Activated CD4-positive, alpha-beta T cell treated with anti-CD3 and anti-CD28 coated beads, Interleukin-2, amount 50 U/mL, for 1 hour (primary cell): ENCODE measurements around the gene CCP110.

ENCODE experiments used
- DNase-seq: peaks from one replicate; pipeline ENCODE4 v3.0.0-alpha.2; 2020

CCP110 gene

DNA sequence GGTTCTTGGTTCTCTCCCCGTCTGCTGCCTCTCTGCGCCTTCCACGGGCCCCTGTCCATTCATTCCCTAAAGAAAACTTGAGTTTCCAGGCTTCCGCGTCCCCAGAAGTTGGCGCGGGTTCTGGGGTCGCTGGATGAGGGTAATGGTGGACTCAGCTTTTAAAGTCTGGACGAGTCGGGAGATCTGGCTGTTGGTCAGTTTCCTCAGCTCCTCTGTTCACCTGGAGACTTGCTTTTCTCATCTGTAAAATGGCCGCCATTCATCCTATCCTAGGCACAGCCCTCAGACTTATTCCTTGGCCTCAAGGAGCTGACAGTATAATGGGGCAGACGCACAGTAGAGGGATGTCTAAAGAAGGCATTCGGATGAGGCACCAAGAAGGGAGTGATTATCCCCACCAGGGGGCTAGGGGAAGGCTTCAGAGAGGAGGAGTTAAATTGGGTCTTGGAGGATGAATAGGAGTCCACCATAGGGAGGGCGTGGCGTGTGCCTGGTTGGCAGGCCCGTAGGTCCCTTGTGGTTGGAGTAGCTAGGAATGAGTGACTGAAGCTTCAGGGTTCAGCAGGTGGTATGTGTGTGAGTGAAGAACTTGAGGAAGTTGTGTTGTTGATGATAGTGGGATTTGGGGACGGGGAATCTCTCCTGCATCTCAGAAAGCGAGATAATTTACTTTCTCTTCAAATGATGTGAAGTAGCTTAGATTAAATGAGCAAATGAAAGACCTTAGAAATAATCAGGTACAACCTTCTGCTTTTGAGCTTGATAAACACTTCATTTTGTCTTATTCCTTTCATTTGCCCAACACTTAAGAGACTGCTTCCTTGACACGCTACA, 32.4 kb downstream of the CCP110 start:
- peak; percentile 3 for DNase-seq

DNA sequence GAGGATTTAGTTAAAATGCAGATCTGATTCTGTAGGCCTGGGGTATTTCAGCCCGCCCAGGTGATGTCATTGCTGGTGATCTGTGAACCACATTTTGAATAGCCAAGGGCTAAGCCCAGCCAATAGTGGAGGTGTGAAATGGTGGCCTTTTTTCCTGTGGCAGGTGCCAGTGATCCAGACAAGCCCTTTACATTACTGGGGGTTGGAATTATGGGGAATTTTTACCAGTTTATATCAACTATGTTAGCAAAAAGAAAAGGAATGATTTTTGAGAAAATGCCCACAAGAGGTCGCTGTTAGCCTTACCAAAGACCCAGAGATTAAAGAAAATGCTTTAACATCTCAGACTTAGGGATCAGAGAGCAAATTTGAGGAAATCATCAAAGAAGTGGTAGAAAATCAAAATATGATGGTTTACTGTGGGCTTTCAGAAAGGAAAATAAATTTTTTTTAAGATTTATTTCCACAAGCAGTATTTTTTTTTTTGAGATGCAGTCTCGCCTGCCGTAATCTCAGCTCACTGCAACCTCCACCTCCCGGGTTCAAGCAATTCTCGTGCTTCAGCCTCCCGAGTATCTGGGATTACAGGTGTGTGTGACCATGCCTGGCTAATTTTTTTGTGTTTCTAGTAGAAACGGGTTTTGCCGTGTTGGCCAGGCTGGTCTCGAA, 35.6 kb downstream of the CCP110 start:
- DNase-seq, result no peak

DNA sequence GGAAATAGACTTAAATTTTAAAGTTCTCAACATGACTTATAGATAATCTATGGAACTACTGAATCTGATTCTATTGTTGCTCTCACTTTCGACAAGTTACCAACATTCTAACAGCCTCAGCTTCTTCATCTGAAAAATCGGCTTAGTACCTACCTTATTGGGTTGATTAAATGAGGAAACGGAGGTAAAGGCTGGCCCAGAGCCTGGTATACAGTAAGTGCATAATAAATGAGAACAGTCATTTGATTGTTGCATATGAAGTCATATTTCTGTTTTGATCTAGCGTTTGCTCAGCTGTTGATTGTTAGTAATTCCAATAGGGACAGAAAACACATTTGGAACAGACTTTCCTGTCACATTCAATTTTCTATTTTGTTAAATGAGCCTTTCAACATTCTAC, 36.3 kb downstream of the CCP110 start:
- no peak for DNase-seq

DNA sequence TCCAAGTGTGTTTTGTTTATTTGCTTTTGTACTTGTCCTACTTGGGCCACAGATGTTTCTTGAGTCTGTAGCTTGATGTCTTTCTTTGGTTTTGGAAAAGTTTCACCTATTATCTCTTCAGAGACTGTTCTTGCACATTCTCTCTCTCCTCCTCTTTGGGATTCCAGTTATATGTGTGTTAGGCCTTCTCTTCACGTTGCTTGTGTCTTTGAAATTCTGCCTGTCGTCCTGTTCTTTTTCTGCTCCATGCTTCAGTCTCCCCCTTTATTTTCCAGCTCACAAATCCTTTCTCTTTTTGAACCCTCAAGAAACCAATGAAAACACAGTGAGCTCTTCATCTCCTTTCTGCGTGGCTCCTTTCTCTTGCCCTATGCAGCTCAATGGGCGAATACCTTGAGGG, 39.6 kb downstream of the CCP110 start:
- no peak for DNase-seq

DNA sequence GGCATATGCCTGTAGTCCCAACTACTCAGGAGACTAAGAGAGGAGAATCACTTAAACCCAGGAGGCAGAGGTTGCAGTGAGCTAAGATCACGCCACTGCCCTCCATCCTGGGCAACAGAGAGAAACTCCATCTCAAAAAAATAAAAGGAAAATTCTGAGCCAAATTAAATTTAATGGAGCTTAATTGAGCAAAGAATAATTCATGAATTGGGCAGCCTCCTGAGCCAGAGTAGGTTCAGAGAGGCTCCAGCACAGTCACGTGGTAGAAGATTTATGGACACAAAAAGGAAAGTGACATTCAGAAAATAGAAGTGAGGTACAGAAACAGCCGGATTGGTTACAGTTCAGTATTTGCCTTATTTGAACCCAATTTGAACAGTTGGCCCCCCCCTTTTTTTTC, 42.6 kb downstream of the CCP110 start:
- DNase-seq, result no peak

DNA sequence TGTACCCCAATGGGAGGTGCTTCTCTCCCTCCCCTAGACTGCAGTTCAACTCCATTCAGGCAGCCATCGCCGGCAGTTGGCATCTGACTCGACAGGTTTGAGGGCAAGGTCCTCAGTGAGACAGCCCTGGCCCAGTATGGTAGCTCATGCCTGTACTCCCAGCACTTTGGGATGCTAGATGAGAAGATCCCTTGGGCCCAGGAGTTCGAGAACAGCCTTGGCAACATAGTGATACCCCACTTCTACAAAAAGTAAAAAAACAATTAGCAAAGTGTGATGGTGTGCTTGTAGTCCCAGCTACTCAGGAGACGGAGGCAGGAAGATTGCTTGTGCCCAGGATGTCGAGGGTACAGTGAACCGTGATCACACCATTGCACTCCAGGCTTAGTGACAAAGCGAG, 43.8 kb downstream of the CCP110 start:
- DNase-seq, result no peak

DNA sequence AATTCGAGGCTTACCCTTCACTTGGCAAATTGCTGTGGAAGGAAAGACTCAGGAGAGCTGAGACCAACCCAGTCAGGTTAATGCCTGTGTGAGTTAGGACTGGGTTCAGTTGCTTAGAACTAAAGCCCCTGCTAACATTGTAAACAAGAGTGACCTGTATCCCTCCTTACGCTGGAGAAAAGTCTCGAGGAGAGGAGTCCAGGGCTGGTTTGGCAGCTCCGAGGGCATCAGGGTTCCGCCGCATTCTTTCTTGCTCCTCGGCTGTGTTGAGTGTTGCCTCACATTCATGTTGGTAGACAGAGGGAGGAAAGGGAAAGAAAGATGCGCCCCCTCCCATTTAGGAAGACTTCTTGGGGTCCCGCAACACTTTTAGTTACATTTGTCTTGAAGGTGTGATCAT, 50.3 kb downstream of the CCP110 start:
- no peak for DNase-seq

DNA sequence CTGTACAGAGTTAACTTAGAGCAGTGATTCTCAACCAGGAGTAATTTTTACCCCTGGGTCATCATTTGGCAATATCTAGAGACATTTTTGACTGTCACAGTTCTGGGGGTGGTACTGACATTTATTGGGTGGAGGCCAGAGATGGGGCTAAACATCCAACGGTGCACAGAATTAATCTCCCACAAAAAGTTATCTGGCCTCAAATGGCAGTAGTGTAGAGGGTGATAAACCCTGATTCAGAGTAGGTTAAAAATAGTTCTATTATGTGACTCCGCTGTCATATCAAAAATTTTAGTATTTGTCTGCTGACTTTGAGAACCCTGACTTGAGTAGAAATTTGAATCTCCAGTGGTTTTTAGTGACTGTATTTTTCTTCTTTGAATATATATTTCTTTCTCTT, 50.9 kb downstream of the CCP110 start:
- DNase-seq, result no peak

DNA sequence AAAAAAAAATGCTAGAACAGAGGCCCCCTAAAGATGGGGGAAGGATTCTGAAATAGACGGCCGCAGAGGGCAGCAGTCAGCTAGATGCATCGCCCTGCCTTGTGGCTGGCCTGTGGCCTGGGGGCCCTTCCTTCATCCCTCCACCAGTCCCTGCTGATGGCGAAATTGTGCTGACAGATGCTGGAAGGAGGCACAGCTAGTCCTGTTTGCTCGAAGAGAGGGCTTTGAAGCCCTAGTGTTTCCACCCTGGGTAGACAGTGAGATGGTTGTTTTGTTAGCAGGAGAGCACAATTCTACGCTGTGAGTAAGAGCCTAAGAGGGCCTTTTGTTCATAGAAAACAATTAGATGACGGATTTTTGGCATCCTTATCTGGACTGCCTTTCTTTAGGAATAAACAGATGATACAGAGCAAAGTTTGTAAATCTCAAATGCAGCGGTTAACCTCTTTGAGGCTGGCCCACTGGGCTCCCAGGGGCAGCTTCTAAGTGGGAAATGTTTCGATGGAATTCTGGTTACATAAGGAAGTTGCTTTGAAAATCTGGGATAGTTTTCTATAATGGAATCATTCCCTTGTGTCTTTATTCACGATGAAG, 54.7 kb downstream of the CCP110 start:
- DNase-seq, result no peak

DNA sequence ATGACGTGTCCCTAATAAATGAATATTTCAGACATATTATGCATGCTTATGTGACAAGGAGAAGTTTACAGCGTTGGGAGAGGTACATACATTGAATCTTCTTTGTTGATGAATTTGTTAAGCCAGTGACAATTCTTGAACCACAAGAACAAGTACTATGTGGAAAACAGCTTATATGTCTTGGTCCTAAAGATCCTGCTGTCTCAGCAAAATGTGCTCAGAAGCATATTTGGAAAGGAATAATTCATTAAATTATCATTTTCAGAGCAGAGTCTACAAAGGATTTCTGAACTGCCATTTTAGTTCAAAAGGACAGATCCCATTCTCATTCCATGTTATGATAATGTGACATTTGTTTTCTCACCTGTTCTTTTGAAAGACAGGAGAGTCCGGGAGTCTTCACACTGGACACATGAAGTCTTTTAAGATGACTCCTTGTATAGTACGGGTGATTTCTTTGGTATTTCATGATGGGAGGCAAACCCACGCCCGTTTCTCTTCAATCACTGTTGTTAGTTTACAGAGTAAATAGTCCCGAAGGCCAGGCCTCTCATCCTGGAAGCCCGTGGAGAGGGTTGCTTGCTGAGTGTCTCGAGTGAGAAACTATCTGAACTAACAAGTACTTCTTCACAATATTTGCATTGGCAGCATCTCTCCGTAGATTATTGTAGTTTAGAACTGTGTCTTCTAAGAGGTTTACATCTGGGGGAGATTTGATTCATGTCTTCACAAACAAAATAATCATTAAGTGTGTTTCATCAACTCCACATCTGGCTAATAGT, 58.5 kb downstream of the CCP110 start:
- no peak for DNase-seq

DNA sequence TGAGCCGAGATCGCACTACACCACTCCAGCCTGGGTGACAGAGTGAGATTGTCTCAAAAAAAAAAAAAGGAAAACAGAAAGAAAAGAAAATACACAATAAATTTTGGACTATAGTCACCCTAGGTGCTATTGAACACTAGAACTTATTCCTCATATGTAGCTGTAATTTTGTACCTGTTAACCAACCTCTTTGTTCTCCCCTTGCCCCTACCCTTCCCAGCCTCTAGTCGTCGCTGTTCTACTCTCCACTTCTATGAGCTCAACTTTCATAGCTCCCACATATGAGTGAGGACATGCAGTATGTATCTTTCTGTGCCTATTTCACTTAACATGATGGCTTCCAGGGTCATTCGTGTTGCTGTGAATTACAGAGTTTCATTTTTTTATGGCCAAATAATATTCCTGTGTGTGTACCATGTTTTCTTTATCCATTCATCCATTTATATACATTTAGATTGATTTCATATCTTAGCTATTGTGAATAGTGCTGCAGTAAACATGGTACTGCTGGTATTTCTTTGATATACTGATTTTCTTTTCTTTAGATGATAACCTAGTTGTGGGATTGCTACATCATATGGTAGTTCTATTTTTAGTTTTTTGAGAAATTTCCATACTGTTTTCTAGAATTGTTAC, 60.0 kb downstream of the CCP110 start:
- peak; percentile 4 for DNase-seq

DNA sequence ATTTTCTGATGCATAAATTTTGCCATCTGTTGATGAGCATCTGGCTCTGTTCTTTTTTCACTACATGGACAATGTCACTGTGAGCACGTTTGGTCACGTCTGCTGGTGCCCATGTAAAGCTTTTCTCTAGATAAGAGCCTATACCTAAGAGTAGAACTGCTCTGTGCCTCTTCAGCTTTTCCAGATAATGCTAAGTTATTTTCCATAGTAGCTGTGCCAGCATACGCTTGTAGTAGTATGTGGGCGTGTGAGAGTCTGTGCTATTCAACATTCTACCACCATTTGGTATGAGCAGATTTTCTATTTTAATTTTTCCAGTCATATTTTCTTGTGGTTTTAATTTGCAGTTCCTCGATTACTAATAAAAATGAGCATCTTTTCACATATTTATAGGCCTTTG, 64.9 kb downstream of the CCP110 start:
- no peak for DNase-seq

DNA sequence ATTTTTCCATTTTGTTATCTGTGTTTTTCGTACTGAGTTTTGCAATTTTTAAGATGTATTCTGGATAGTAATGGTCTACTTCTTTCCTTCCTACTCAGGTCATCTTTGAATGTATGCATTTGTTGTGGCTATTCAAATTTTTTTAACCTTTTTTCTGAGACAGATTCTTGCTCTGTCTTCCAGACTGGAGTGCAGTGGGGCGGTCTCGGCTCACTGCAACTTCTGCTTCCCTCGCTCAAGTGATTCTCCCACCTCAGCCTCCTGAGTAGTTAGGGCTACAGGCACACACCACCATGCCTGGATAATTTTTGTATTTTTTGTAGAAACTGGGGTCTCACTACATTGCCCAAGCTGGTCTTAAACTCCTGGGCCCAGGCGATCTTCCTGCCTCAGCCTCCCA, 65.4 kb downstream of the CCP110 start:
- DNase-seq, result no peak

DNA sequence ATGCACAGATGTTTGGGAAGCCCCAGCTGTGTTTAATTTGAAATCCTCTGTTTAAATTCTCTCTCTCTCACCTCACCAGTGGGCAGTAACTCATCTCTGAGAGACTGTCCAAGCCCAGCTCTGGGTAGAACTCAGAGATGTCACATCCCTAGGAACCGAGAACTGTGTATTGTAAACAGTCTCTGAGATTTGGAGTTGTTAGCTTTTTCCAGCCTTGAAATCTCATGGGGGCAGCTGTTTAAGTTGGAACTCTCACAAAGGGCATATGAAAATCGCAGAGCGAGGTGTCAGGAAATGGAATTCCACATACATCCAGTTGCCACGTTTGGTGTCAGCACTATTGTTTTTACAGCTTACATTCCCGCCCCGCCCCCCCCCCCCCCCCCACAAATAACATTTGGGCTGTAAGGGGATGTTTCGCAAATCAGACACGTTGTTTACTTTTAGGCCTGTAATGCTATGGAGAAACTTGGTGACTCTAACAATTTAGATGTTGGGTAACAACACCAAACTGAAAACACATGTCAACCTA, 66.1 kb downstream of the CCP110 start:
- DNase-seq, result no peak

DNA sequence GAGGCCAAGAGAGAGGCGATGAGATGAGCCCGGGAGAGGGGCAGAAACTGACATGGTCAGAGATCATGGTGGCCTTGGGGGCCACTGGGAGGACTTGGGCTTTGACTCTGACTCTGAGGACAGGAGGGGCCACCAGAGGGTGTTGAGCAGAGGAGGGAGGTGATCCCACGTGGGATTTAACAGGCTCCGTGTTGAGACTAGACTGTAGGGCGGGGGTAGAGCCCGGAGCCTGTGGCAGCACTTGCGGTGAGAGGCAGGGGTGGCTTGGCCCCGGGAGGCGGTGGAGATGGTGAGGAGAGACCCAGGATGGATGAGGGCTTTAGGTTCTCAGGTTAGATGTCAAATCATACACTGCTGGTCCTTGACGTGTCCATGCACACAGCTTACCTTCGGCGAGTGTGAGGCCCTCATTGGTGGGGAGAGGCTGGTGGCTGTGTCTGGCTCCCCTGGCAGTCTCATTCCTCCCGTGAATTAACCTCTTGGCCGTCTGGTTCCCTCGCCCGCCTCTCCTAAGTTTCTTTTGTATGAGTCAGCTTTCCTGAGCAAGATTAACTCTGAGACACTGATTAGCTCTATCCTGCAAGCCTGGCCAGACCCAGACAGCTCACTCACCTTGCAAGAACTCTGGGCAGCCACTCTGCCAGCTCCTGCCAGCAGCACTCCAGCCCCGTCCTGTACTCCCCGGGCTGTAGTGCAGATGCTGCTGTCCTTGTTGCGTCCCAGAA, 71.5 kb downstream of the CCP110 start:
- no peak for DNase-seq

DNA sequence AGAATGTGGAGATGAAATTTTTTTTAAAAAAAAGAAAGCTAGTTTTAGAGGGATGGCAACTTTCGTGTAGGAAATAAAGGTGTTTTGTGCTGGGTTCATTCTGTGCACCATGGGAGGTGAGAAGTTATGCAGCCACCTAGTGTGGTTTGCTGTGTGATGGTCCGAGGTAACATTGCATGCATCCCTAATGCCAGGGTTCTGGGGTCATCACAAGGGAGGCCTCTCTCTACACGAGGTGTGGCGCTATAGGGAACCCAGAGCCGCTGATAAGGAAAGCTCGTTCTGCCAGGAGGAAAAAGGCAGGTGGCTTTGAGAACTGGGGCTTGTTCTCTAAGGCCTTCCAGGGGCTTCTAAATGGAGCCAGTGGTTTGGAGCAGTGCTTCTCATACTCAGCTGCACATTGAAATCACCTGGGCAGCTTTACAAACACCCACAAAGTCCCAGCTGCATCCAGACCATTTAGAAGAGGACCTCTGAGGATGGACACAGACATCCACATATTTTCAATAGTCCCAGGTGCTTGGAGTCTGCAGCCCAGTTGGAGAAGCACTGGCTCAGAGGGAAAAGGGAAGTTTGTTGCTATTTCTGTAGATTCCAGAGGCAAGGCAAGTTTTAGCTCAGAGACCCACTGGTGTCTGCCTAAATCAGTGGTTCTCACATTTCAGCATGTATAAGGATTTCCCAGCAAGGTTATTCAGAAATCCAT, 75.2 kb downstream of the CCP110 start:
- DNase-seq, result no peak

DNA sequence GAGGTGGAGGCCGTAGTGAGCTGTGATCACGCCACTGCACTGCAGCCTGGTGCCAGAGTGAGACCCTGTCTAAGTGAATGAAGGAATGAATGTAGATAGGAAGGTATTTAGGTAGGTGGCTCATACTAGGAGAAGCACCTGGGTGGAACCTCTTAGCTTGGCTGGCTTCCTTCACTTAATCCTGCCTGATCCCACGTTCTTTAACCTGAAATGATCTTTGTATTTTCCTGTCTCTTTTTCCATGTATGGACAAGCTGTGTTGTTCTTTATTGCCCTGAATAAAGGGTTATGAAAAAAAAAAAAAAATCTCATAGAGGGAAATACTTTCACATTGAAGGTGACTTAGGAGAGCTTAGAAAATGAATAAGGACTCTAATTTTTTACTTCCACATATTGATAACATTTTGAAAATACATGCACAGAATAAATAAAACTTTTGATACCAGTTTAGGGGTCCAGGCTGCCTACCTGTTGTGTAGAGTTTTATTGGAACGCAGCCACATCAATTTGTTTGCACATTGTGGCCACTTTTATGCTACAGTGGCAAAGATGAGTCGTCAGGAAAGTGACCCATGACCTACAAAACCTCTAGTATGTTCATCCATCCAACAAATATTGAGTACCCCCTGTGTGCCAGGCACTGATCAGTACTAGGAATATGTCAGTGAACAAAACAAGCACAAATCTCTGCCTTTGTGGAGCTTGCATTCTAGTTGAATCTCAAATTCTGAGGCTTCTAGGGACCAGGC, 76.4 kb downstream of the CCP110 start:
- DNase-seq, result no peak

DNA sequence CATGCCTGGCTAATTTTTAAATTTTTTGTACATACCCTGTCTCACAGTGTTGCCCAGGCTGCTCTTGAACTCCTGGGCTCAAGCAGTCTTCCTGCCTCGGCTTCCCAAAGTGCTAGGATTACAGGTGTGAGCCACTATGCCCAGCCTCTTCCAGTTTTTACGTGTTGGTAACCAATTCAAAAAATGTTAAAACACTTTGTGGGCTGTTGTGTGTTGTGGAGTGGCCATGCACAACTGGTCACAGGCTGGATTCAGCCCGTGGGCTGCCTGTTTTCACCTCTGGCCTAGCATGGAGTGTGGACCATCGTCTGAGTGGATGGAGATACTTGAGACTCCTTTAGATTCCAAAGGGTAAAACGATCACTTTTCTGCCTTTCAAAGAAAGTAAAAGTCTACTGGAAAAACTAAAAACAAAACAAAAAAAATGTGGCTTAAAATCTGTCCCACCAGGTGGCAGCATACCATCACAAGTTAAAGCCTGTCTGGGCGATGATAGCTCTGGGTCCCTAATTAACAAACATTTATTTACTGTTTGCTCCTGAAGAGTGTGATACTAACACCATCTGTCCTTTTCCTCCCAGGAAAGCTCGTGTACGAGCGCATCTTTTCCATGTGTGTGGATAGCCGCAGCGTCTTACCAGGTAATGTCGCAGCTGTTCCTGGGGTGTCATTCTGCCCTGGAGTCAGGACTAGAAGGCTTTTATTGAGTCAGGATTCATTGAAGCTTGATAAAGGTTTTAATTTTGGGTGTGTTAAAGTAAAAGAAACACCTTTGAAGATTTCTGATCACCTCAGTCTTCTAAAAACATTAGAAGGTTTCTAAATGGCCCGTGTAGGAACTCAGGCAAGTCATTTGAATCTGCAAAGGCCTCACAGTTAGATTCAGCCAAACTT, 77.6 kb downstream of the CCP110 start:
- DNase-seq, result peak; percentile 34
